ENCODE data around the gene HMGB2. TPM values are rescaled to one million over a fixed set of nuclear protein-coding genes. Genes with fewer than 3 reads are reported as not detected.

The HMGB2 gene
- total RNA-seq, 1 donor from 2014 or later, result 22.0 TPM

DNA sequence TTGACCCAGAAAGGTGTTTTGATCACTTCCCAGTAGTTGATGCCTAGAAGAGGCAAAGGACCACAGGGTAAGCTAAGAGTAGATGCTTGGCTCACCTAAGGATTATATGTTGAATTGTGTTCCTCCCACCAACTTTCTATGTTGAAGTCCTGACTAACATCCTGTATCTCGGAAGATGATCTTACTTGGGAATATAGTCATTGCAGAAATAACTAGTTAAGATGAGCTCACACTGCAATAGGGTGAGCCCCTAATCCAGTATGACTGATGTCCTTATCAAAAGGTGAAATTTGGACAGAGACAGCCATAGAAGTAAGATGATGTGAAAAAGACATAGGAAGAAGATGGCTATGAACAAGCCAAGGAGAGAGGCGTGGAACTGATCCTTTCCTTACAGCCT is 3.3 kb upstream of the HMGB2 start:
- DNase-seq (ENCODE audit: low spot score in 2 of 2) (no peak), FAIRE-seq (no peak)

DNA sequence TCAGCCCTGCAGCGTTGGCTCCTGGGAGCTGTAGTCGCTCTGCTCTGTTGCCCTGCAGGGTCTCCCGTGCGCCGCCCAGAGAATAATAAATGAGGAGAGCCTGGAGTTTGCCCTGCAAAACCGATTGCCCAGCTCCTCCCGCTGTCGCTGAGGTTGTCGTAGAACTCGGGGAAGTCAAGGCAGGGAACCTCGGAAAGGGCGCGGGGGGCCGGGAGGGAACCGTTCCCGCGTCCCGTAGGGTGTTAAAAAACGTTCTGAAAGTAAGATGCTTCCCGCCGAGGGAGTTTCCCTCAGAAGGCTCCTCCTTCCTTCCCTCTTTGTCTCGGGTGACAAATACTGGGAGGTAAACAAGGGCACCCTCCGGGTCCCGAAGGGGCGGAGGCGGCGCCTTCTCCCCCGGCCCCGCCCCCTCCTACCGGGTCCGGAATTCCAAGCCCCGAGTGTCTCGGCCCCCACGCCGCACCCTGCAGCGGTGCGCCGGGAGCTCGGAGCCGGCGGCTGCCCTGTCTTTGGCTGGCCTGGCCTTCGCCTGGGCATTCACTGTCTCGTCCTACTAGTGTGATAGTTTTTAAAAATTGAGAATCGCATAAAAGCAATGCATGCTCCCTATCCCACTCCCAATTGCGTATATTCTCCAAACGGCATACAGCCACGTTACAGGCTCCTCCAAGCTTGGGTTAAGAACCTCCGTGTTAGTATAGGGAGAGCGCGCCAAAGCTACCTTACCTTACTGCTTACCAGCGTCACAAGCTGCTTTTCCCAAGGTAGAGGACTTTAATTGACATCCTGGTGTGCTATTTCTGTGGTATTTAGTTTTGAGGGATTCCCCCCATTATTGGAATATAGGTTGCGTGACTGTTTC is 964 bp upstream of the HMGB2 start:
- FAIRE-seq (no peak), DNase-seq (ENCODE audit: low spot score in 2 of 2) (peak; percentile 50 to 59)

DNA sequence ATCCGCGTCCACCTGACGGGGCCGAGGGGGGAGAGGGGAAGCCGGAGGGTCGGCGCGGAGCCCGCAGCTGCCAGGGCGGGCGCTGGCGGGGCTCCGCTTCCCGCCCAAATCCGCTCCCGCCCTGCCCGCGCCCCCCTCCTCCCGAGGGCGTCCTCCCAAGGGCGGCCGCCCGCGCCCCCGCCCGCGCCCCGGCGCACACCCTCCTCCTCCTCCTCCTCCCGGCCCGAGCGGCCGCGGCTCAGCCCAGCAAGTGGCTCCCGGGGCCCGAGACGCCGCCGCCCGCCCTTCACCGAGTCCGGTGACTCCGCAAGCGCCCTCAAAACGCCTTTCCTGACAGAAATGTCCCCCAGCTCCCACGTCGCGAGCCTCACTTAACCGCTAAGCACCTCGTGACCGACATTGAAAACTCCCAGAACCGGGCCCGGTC is 487 bp downstream of the HMGB2 start:
- no peak for FAIRE-seq
- peak; percentile 56 for DNase-seq (ENCODE audit: low spot score in 2 of 2)

- peak in 1 of 2 donors; percentile 7 for DNase-seq (ENCODE audit: low spot score in 2 of 2)
- no peak for FAIRE-seq
These were observed 1.0 kb downstream of the HMGB2 start for GRCh38 chr4:173332963-173333657.

DNA sequence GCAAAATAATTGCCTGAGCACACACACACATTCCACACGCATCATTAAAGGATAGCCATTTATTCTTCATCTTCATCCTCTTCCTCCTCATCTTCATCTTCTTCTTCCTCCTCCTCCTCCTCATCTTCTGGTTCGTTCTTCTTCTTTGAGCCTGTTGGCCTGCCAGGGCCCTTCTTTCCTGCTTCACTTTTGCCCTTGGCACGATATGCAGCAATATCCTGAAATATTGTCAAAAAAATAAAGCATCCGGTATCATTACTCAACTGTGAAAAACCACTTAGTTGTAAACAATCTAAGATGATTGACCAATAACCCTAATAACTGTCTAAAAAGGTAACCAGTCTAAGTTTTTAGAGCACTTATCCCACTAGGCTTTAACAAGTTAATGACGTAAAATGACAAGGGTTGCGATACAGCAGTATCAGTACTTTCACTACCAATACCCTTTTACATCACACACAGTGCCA is 2.1 kb downstream of the HMGB2 start:
- FAIRE-seq (no peak), DNase-seq (ENCODE audit: low spot score in 2 of 2) (no peak)

DNA sequence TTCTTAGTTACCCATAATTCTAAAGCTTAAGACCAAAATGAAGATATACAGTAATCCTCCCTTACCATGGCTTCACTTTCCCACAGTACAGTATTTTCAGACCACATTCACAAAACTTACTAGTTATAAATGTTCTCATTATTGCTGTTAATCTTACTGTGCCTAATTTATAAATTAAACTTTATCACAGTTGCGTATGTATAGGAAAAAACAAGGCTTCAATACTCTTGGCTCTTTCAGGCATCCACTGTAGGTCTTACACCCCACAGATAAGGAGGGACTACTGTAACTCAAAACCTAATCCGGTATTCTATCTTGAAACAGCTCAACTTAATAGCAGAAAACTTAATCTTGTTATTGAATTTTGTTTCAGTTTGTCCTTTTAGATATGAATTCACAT is 3.6 kb downstream of the HMGB2 start:
- FAIRE-seq (no peak), DNase-seq (ENCODE audit: low spot score in 2 of 2) (no peak)

DNA sequence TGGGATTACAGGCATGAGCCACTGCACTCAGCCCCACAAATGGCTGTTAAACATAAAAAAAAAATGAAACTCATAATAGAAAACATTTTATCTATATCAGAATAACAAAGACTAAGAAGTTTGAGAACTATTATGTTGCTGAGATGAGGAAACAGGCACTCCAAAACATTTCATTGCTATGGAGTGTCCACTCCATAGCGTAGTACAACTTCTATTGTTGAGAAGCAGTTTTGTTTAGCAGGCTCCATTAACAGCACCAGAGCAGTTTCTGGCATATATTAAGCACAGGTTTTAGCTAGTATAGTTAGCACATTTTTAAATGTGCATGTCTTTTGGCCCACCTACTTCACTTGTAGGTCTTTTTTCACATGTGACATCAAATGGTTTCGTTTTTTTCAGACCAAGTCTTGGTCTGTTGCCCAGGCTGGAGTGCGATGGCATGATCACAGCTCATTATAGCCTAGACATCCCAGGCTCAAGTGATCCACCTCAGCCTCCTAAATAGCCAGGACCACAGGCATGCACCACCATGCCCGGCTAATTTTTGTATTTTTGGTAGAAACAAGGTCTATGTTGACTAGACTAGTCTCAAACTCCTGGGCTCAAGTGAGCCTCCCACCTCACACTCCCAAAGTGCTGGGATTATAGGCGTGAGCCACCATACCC is 5.8 kb downstream of the HMGB2 start:
- no peak for DNase-seq (ENCODE audit: low spot score in 2 of 2)
- FAIRE-seq, result no peak

- FAIRE-seq, result no peak
These were observed 9.0 kb downstream of the HMGB2 start for GRCh38 chr4:173325007-173325736.

DNA sequence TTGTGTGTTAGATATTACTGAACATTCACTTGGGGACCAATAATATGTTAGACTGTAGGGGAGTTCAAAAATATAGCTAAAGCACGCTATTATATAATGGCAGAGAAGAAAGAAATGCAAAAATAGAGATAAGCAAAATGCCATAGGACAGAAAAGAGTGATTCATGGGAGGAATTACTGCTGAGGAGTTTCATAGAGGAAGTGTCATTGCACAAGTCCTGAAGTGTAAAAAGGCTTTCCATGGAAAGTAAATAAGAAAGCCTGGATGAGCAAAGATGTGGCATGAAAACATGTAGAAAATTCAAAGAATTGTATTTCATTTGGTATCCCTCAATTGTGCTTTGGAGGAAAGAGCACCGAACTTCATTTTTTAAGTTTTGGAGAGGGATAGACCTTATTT is 14.5 kb downstream of the HMGB2 start:
- no peak for DNase-seq (ENCODE audit: low spot score in 2 of 2)
- FAIRE-seq, result no peak

More at GRCh38 chr4:173325007-173325736, 9.0 kb downstream of the HMGB2 start:
- DNase-seq (ENCODE audit: low spot score in 2 of 2), result no peak

- FAIRE-seq (peak; percentile 99), DNase-seq (ENCODE audit: low spot score in 2 of 2) (peak; percentile 9 to 11)
These were observed 15.4 kb downstream of the HMGB2 start for GRCh38 chr4:173318648-173319211.

DNA sequence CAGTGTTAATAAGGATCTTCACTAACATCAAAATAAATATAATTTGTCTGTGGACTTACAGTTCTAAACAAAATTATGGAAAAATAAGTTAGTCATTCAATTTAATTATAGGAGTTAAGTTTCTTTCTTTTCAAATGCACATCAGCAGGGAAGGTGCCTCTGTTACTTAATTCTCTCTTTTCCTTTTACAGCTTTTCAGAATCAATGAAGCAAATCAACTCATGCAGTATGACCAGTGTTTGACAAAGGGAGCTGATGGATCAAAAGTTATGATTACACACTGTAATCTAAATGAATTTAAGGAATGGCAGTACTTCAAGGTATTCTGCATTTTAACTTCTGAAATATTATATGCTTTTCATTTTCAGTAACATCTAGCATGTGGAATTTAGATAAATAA is 15.9 kb downstream of the HMGB2 start:
- FAIRE-seq (no peak), DNase-seq (ENCODE audit: low spot score in 2 of 2) (no peak)

GRCh38 chr4:173317004-173317403 is 17.2 kb downstream of the HMGB2 start:
- no peak for DNase-seq (ENCODE audit: low spot score in 2 of 2)
- no peak for FAIRE-seq

GRCh38 chr4:173316060-173316459 is 18.1 kb downstream of the HMGB2 start:
- FAIRE-seq (no peak), DNase-seq (ENCODE audit: low spot score in 2 of 2) (no peak)

DNA sequence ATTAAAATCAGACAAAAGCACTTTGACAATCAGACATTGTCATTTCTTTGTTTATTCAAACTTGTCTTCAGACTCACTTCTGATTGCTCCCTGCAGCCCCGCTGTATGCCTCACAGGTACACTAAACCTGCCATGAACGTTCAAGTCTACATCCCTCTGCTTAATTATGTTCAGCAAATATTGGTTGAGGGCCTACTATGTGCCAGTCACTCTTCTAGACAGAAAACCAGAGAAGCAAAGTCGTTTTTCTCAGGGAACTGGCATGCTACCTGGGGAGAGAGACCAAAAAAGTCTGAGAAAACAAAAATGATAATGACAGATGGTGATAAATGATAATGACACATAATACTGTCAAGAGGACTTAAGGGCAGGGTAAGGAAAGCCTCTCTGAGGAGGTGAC is 19.4 kb downstream of the HMGB2 start:
- no peak for DNase-seq (ENCODE audit: low spot score in 2 of 2)
- no peak for FAIRE-seq

DNA sequence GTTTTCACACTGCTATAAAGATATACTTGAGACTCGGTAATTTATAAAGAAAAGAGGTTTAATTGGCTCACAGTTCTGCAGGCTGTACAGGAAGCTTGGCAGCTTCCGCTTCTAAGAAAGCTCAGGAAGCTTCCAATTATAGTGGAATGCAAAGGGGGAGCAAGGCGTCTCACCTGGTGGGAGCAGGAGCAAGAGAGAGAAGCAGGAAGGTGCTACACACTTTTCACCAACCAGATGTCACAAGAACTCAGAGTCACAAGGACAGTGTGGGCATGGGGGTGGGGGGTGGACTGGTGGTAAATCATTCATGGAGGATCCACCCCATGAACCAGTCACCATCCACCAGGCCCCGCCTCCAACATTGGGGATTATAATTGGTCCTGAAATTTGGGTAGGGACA is 22.8 kb downstream of the HMGB2 start:
- DNase-seq (ENCODE audit: low spot score in 2 of 2), result no peak
- FAIRE-seq, result no peak

- no peak for DNase-seq (ENCODE audit: low spot score in 2 of 2)
- no peak for FAIRE-seq
These were observed 26.4 kb downstream of the HMGB2 start for GRCh38 chr4:173307778-173308177.

DNA sequence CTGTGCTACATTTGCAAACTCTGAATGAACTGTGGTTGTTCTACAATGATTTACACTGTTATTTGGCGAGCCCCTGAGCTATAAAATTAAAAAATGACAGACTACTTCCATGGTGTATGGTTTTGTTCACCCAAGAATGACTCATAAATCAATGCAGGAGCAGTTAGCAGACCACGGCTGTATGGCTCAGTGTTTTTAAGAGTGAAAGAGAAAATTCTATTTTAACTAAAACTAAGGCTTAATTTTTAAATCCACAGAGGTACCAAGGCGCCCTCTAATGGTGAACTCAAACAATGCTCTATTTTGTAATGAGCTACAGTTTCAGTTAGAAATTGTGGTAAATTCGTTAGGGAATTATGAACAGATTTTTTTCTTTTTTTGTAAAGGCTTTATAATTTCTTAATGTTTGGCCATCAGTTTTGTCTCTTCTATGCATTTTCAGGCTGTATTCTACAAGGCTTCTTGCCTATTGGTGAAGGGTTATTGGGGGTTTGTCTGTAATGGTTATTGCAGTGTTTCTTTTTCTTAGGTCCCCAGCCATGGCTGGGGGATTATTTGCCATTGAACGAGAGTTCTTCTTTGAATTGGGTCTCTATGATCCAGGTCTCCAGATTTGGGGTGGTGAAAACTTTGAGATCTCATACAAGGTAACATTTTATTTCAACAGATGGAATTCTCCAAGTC is 32.5 kb downstream of the HMGB2 start:
- no peak for FAIRE-seq
- peak in 1 of 2 donors; percentile 11 for DNase-seq (ENCODE audit: low spot score in 2 of 2)

- no peak for DNase-seq (ENCODE audit: low spot score in 2 of 2)
These were observed 39.7 kb downstream of the HMGB2 start for GRCh38 chr4:173294444-173294843.

GRCh38 chr4:173293663-173294062 is 40.5 kb downstream of the HMGB2 start:
- DNase-seq (ENCODE audit: low spot score in 2 of 2) (no peak), FAIRE-seq (no peak)

More at GRCh38 chr4:173294444-173294843, 39.7 kb downstream of the HMGB2 start:
- FAIRE-seq, result no peak
